GM12878 (cell line): Measurements from ENCODE around the gene DIP2C. TPM values are rescaled to one million over a fixed set of nuclear protein-coding genes. Genes with fewer than 3 reads are reported as not detected.

Experiments
- ATAC-seq: fragments of 200-7000 bp; cut with Tn5 transposase; 3 replicates; pipeline ENCODE4 v1.9.1; 2020; ENCODE audit warnings: mild to moderate bottlenecking, moderate library complexity
- BruUV-seq: library from RNA; stranded (reverse); fragments of 400-500 nt; replicated peaks from 2 replicates; lab custom pipeline; 2021; lab: Mats Ljungman, UMichigan
- CTCF ChIA-PET: fragments of 300-600 bp; sonication (Branson Sonifier 250); formaldehyde crosslinking; extraction: SDS; loops from one replicate; lab custom pipeline; 2021; ENCODE audit warnings: inconsistent platforms; lab: Yijun Ruan, JAX
- POLR2A ChIA-PET: fragments of 350-600 bp; formaldehyde crosslinking; extraction: SDS; loops from one replicate; lab custom pipeline; 2021; ENCODE audit warnings: inconsistent platforms; lab: Charles Lee
- RAD21 ChIA-PET: fragments of 300-600 bp; sonication (Branson Sonifier 250); formaldehyde crosslinking; loops from one replicate; lab custom pipeline; 2023; ENCODE audit warnings: antibody characterized with exemption; ENCODE audit not compliant: unreplicated experiment; lab: Charles Lee
- SMC1A ChIA-PET: fragments of 300-600 bp; sonication (Branson Sonifier 250); formaldehyde crosslinking; loops from one replicate; lab custom pipeline; 2023; ENCODE audit not compliant: unreplicated experiment, uncharacterized antibody; lab: Charles Lee
- DNase-seq: peaks from one replicate; pipeline ENCODE4 v3.0.0-alpha.2; 2011; ENCODE audit warnings: low read depth, low spot score
- FAIRE-seq: peaks from 3 replicates; lab custom pipeline; 2011; peaks lifted over from hg19 to GRCh38; lab: Jason Lieb, UNC
- H2AFZ ChIP-seq: 2 replicates; pipeline ENCODE4 v1.6.0; 2011; ENCODE audit warnings: low read depth, low read length, control low read depth; ENCODE audit not compliant: control insufficient read depth
- H3K27ac ChIP-seq: 2 replicates; pipeline ENCODE4 v1.5.1; 2011; ENCODE audit warnings: control low read depth; ENCODE audit not compliant: control insufficient read depth, insufficient read depth
- H3K27me3 ChIP-seq, 2 experiments: replicated peaks in 1 of 2; 2 replicates each; pipeline versions ENCODE4 v1.6.0 to v1.6.1; 2011; ENCODE audit warnings: low read length in 1 of 2; ENCODE audit not compliant: control insufficient read depth in 2 of 2, insufficient read depth in 2 of 2
- H3K36me3 ChIP-seq, 2 experiments: 2 replicates each; pipeline ENCODE4 v1.5.1; 2011; ENCODE audit warnings: low read length in 1 of 2; ENCODE audit not compliant: control insufficient read depth in 2 of 2, insufficient read depth in 2 of 2
- H3K4me1 ChIP-seq: 2 replicates; pipeline ENCODE4 v1.6.1; 2011; ENCODE audit warnings: mild to moderate bottlenecking, low read length, moderate library complexity, mixed read lengths; ENCODE audit not compliant: control insufficient read depth, insufficient read depth
- H3K4me2 ChIP-seq: 2 replicates; pipeline ENCODE4 v1.6.0; 2011; ENCODE audit warnings: control low read depth; ENCODE audit not compliant: control insufficient read depth, insufficient read depth
- H3K4me3 ChIP-seq: fragments of 200-600 bp; sonication (generic); 2 replicates; pipeline ENCODE4 v1.5.1; 2016
- H3K79me2 ChIP-seq: 2 replicates; pipeline ENCODE4 v1.6.0; 2011; ENCODE audit warnings: low read length; ENCODE audit not compliant: control insufficient read depth, insufficient read depth
- H3K9ac ChIP-seq: 2 replicates; pipeline ENCODE4 v1.8.0; 2011; ENCODE audit warnings: low read length, control low read depth, mixed read lengths; ENCODE audit not compliant: control insufficient read depth, insufficient read depth
- H3K9me3 ChIP-seq: replicated peaks from 3 replicates; pipeline ENCODE4 v1.5.1; 2011; ENCODE audit warnings: mild to moderate bottlenecking, low read length; ENCODE audit not compliant: control insufficient read depth, insufficient read depth
- H4K20me1 ChIP-seq: 2 replicates; pipeline ENCODE4 v1.6.0; 2011; ENCODE audit not compliant: control insufficient read depth, insufficient read depth
- ASH2L ChIP-seq: fragments of 300-600, 200-600 bp; sonication (generic); IDR thresholded peaks from 2 replicates; pipeline ENCODE4 v1.6.1; 2017; ENCODE audit warnings: low read depth, mild to moderate bottlenecking, borderline replicate concordance
- ATF7 ChIP-seq: fragments of 450-650 bp; IDR thresholded peaks from 2 replicates; pipeline ENCODE4 v1.6.1; 2016; ENCODE audit warnings: low read depth, mild to moderate bottlenecking
- CEBPZ ChIP-seq: fragments of 150-350 bp; IDR thresholded peaks from 2 replicates; pipeline ENCODE4 v1.6.1; 2016; ENCODE audit warnings: low read depth, low read length
- HCFC1 ChIP-seq: fragments of 150-350 bp; IDR thresholded peaks from 2 replicates; pipeline ENCODE4 v1.6.1; 2014; ENCODE audit warnings: low read length
- HDGF ChIP-seq: fragments of 450-650 bp; IDR thresholded peaks from 2 replicates; pipeline ENCODE4 v1.6.1; 2016; ENCODE audit warnings: antibody characterized with exemption
- PAX8 ChIP-seq: fragments of 450-650 bp; IDR thresholded peaks from 2 replicates; pipeline ENCODE4 v1.6.1; 2017; ENCODE audit warnings: mild to moderate bottlenecking, moderate library complexity
- RB1 ChIP-seq: fragments of 450-650 bp; formaldehyde crosslinking; IDR thresholded peaks from 2 replicates; pipeline ENCODE4 v1.6.1; 2017; ENCODE audit warnings: mild to moderate bottlenecking, borderline replicate concordance
- SKIL ChIP-seq: fragments of 450-650 bp; IDR thresholded peaks from 2 replicates; pipeline ENCODE4 v1.6.1; 2017; ENCODE audit warnings: mild to moderate bottlenecking, low read depth, inconsistent platforms; ENCODE audit not compliant: poor library complexity, severe bottlenecking
- SMAD5 ChIP-seq: IDR thresholded peaks from 2 replicates; pipeline ENCODE4 v1.6.1; 2016; ENCODE audit warnings: antibody characterized with exemption, low read depth
- SUZ12 ChIP-seq: fragments of 200-600 bp; sonication (generic); IDR thresholded peaks from one replicate; pipeline ENCODE4 v1.6.1; 2018; ENCODE audit warnings: antibody characterized with exemption, mild to moderate bottlenecking; ENCODE audit not compliant: unreplicated experiment
- WGBS: methylation state at CpG from one replicate; pipeline ENCODE4 v1.1.6; 2016; ENCODE audit warnings: low lambda C conversion rate; ENCODE audit not compliant: insufficient replicate concordance, insufficient coverage; ENCODE audit errors: missing lambda C conversion rate; 5-methylcytosine and 5-hydroxymethylcytosine counted together
- in situ Hi-C: fragments of 300-500 bp; cut with MboI; formaldehyde crosslinking; loops from 9 replicates; pipeline ENCODE4 v1.14.3; 2018; ENCODE audit warnings: mixed read lengths
- intact Hi-C: fragments of 100-400 bp; cut with micrococcal nuclease; formaldehyde crosslinking; loops from one replicate; pipeline ENCODE4 v1.14.2; 2022; ENCODE audit not compliant: unreplicated experiment
- polyA plus RNA-seq, 11 experiments: library from polyadenylated mRNA; depleted of rRNA in 4 of 11; unstranded in 6 of 11; stranded (reverse) in 5 of 11; fragments of >200 nt; fragmentation: Nextera tagmentation in 4 of 11; fragmentation: Illumina TruSeq in 1 of 11; extraction: Ambion mirVana in 4 of 11; extraction: Trizol in 1 of 11; gene quantifications; 1 replicate in 1 of 11; 2 replicates in 10 of 11; pipeline versions ENCODE4 v1.2.1 to v1.2.3, GENCODE V29; 2011 to 2016; ENCODE audit warnings: inconsistent platforms in 2 of 11, missing spikeins in 2 of 11, low read depth in 1 of 11
- total RNA-seq, 4 experiments: library from RNA; depleted of rRNA in 3 of 4; stranded (reverse); fragments of >200 nt in 3 of 4; fragmentation: Illumina TruSeq in 1 of 4; extraction: Trizol in 1 of 4; gene quantifications; 2 replicates each; pipeline versions ENCODE4 v1.2.1 to v1.2.3, GENCODE V29; 2013 to 2021

DIP2C gene
- total and polyA plus RNA-seq, 10 of the 15 experiments (the other 5 are each of a cell fraction or from before 2014, with no cell fraction given), result 0.01 to 0.10 (median 0.06) TPM

DNA sequence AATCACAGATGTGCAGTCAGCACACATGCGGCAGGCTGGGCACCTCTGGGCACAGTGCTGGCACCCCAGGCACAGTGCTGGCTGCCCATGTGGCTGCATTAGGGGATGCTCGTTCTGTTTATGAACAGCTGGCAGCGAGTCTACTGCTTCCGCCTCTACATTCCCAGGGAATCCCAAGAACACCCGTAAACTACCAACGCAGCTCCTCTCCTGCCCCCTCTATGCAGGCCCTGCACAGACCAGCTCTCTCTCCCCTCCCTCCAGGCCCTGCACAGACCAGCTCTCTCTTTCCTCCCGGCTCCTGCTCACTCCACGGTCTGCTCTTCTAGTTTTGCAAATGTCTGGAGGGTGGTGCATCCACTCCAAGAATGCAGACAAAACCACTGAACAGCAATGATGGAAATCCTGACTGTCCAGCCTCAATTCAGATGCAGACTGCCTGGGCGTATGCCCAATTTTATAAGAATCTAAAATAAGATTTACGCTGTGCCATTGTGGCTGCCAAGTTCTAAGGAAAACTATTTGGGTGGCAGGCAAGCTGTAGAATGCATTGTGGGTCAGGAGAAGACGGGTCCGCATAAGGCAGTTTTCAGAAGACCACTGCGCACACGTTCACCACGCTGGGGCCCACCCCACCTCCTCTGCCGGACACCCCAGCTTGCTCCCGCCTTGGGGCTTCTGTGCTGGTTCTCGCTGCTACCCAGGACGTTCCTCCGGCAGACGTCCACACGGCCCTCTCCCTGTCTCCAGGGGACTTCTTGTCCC lies 319.6 kb downstream of the DIP2C start (continued):
- TF ChIP-seq SUZ12 (no peak), PAX8 (no peak)

DNA sequence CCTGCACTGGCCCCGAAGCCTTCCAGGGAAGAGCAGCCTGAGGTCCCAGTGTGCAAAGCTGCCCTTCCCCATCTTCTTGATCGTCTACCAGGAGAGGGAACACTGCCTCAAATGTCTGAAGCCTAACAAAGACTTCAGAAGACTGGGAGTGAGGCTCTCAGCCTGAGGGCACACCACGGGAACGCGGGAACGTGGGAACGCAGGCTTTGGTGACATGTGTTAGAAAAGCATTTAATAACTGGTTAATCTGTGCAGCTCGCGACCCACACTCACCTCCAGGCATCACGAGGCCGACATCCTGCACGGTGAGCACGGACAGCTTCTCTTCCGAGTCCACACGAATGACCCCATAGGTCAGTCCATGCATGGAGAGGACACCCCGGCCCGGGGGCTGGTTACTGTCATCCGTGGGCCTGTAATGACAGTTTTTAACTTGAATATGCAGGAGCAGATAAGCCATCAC lies 320.2 kb downstream of the DIP2C start:
- CTCF ChIA-PET, result no interaction called here
- no peak for FAIRE-seq
- SMC1A ChIA-PET, result no interaction called here

DNA sequence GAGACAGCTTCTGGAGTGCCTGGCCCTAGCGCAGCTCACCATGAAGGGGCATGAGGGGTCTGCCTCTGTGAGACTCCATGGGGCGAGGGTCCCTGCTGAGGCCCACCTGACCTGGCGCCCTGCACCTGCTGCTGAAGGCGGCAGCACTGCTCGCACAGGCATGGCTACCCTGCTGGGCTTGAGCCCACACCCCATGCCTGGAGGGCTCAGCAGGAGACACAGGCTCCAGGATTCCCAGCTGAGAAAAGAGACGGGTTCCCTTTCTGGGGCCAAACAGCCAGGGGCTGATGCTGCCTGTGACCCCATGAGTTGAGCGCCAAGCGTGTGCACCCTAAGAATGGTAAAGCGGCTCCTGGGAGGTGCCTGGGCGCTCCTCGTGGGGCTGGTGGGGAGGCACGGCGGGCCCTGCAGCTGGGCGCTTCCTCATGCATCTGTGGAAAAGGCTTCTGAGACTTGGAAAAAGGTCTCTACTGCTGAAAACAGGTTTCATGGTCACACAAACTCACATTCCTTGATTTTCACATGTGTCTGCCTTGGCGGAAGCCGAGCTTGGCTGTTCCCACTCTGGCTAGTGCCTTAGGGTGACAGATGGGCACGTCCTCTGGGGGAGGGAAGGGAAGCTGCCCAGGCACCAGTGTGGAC lies 320.8 kb downstream of the DIP2C start:
- FAIRE-seq (no peak), DNase-seq (no peak), ATAC-seq (no peak)
- H3K36me3 ChIP-seq, result no peaks in the 10 kb centered on the region
- WGBS, result 76% methylated on average over 17 of the region's 17 CpGs
- ChIA-PET SMC1A (no interaction called here), CTCF (no interaction called here), RAD21 (no interaction called here), POLR2A (no interaction called here)
- in situ Hi-C loops, result no loop called here
- H3K4me3 ChIP-seq, result no peak overlapping the region
- intact Hi-C loops, result no loop called here
- H3K4me1 ChIP-seq, result no peaks in the 10 kb centered on the region
- no peak overlapping the region for H3K9ac ChIP-seq
- H3K27ac ChIP-seq, result no peak overlapping the region
- H3K9me3 ChIP-seq, result no peaks in the 10 kb centered on the region
- no peaks in the 10 kb centered on the region for H3K79me2 ChIP-seq
- H3K4me2 ChIP-seq, result no peak overlapping the region
- H2AFZ ChIP-seq, result no peak overlapping the region
- no TSS peak for BruUV-seq
- no peaks in the 10 kb centered on the region for H3K27me3 ChIP-seq
- TF ChIP-seq SKIL (no peak), HCFC1 (no peak), CEBPZ (no peak)
- H4K20me1 ChIP-seq, result no peaks in the 10 kb centered on the region

More for the DNA sequence above, 320.2 kb downstream of the DIP2C start:
- in situ Hi-C loops, result no loop called here
- no peak overlapping the region for H3K4me3 ChIP-seq
- H2AFZ ChIP-seq, result no peak overlapping the region
- no peaks in the 10 kb centered on the region for H3K4me1 ChIP-seq
- H3K9ac ChIP-seq, result no peak overlapping the region
- RAD21 ChIA-PET, result no interaction called here
- H3K36me3 ChIP-seq, result no peaks in the 10 kb centered on the region
- H3K27me3 ChIP-seq, result no peaks in the 10 kb centered on the region
- BruUV-seq, result no TSS peak
- DNase-seq, result no peak
- no peak overlapping the region for H3K4me2 ChIP-seq
- 63% methylated on average over 16 of the region's 18 CpGs for WGBS
- POLR2A ChIA-PET, result no interaction called here
- intact Hi-C loops, result no loop called here
- no peak for ATAC-seq
- no peaks in the 10 kb centered on the region for H3K9me3 ChIP-seq
- no peaks in the 10 kb centered on the region for H3K79me2 ChIP-seq
- TF ChIP-seq HDGF (no peak), ATF7 (no peak), RB1 (no peak), SMAD5 (no peak), ASH2L (no peak)
- H3K27ac ChIP-seq, result no peak overlapping the region
- H4K20me1 ChIP-seq, result no peaks in the 10 kb centered on the region
